ENCODE measurements around the gene PID1.
A peak's percentile ranks its signal among the peaks of the same experiment; 100 is the strongest.
"Not testable (repeated sequence)": the region's sequence is repeated elsewhere in the genome, so short reads cannot be mapped to it uniquely, and the experiment has no call there.

PID1 gene

GRCh38 chr2:229206548-229206947 lies 64.5 kb downstream of the PID1 start:
- no peak for DNase-seq

- no peak for DNase-seq
Measured at GRCh38 chr2:229205704-229206103, 65.4 kb downstream of the PID1 start.

GRCh38 chr2:229202646-229203045 lies 68.4 kb downstream of the PID1 start:
- no peak for DNase-seq

GRCh38 chr2:229201521-229201920 lies 69.6 kb downstream of the PID1 start:
- DNase-seq = no peak

GRCh38 chr2:229199267-229199666 lies 71.8 kb downstream of the PID1 start:
- no peak for DNase-seq

GRCh38 chr2:229196448-229196847 lies 74.6 kb downstream of the PID1 start:
- no peak for DNase-seq

- no peak for DNase-seq
Measured at GRCh38 chr2:229195346-229195947, 75.6 kb downstream of the PID1 start.

DNA sequence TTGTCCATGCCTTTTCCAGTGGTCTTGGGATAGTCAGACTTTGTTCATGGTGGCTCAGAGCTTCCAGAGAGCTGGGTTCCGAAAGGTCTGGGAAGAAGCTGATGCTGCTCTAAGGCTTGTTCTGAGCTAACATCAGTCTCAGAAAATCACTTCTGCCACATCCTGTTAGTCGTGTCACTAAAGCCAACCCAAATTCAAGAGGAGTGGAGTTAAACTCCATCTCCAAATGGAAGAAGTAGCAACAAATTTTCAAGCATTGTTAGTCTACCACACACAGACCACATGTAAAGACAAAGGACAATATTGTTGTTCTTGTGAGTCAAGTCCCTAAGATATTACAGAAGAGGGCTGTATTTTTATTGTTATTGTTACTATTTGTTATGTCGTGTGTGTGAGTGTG lies 77.8 kb downstream of the PID1 start:
- no peak for DNase-seq

GRCh38 chr2:229191413-229191812 lies 79.7 kb downstream of the PID1 start:
- DNase-seq = no peak

- DNase-seq = not testable (repeated sequence)
Measured at GRCh38 chr2:229187123-229187522, 84.0 kb downstream of the PID1 start.

DNA sequence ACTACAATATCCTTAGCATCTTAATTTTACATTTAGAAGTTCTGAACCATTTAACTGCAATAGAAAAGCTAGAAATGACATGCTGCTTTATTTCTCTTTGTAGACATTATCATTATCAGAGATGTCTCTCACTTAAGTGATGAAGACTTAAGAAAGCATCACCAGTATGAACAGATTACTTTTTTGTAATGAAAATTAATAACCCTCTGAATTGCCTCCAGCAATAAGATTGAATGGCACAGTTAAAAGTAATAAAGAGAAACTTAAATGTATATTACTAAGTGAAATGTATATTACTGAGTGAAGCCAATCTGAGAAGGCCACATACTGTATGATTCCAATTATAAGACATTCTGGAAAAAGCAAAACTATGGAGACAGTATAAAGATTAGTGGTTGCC lies 89.4 kb downstream of the PID1 start:
- no peak for DNase-seq

DNA sequence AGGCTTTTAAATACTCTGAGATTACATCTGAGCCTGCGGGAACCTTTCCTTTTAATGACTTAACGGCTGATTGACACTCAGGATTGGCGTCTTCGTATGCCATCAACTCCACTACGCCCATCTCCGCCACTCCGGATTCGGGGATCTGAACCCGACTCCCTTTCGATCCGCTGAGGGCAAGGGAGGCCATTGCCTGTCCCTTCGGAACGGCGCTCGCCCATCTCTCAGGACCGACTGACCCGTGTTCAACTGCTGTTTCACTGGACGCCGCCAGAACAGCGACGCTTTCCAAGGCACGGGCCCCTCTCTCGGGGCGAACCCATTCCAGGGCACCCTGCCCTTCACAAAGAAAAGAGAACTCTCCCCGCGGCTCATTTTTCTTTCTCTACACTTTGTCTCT lies 90.4 kb downstream of the PID1 start:
- DNase-seq = no peak

- DNase-seq = no peak
Measured at GRCh38 chr2:229179628-229180027, 91.5 kb downstream of the PID1 start.

DNA sequence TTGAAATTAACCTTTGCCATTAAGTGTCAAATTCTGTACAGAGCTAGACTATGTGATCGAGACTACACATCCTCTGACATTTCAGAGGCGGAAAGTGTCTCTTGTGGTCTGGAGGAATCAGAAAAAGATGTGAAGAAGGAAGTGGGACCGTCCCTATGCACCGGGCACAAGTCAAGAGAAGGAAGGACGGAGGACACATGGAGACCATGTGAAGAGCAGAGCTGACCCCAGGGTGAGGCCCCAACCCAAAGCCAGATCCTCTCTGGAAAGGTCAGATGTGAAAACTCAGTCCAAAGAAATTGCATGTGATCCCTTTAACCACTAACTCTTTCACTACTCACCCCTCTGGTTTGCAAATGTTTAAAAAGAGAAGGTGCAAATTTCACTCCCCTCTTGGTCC lies 92.4 kb downstream of the PID1 start:
- no peak for DNase-seq

GRCh38 chr2:229178117-229178516 lies 93.0 kb downstream of the PID1 start:
- DNase-seq = no peak

- DNase-seq = no peak
Measured at GRCh38 chr2:229176136-229176535, 95.0 kb downstream of the PID1 start.

DNA sequence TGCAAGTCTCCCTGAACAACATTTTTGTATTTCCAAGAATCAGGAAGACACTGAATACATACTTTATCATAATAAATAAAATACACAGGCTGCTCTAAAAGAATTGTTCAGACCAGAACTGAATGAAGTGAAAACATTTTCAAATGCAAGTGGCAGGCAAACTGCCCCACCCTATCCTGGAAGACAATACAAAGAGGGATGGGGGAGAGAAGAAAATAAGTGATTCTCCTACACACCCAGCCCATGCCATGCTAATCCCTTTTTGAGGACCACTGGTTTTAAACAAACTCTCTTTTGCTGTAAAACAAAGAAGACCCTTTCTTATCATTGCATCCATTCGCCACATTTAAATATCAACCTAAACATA lies 95.6 kb downstream of the PID1 start:
- no peak for DNase-seq

DNA sequence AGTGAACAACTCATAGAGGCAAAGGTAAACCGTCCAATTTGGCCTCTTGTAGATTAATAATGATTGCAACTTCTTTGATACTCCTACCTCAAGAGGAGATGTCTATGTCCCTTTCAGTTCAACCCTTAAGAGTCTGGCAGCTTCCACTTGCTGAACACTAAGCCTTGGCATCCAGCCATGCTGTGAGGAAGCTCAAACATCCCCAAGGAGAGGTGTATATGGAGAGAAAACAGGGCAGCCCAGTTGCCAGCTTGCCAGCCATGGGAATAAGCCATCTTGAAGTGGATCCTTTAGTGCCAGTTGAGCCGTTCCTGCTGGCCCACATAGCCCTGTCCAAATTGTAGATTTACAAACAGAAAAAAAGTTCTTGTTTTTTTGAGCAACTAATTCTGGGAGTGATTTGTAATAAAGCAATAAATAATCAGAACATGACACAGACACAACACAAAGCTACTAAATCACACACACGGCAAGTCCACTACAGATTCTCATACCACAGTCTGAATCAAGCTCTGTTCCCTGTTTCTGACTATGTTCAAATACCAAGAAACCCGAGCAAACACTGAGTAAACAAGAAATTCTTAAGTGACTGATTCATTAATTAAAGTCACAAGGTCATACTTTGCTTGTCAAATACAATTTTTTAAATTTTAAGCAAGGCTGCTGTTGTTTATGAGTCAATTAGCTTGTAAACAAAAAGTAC lies 96.1 kb downstream of the PID1 start:
- peak in 1 of 2 experiments; percentile 12 for DNase-seq

DNA sequence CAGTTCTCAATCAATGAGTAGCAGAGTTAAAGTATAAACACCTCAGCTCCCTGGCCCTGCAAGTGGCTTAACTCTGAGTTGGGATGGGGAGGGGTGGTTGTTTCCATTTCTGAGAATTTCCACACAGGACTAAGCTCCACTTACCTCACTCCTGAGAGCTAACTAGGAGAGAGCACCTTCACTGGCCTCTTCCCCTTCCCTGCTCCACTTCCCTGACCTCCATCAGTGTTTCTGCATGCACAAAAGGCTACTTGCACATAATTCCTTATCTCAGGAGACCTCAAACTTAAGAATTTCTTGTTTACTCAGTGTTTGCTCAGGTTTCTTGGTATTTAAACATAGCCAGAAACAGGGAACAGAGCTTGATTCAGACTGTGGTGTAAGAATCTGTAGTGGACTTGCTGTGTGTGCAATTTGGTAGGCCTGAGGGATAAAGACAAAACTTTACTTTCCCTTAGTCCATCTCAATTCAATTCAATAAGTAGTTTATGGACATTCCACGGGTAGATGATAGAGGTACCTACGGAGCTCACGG lies 97.2 kb downstream of the PID1 start:
- DNase-seq = no peak

DNA sequence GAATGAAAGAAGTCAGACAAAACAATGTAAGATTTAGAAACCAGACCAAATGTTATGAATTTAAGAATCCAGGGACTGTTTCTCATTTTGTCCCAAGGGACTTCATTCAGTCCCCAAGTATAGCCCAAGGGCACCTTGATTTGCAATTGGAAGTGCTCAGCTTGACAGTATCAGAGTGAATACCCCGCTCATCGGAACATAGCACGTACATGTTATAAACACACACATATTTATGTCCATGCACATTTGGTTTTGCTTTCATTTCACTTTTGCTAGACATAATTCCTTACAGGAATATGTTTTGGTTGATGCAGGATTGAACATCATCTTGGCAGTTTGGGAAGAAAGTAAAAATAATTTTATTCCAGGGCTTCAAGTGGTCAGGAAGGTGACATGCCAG lies 100.2 kb downstream of the PID1 start:
- no peak for DNase-seq

DNA sequence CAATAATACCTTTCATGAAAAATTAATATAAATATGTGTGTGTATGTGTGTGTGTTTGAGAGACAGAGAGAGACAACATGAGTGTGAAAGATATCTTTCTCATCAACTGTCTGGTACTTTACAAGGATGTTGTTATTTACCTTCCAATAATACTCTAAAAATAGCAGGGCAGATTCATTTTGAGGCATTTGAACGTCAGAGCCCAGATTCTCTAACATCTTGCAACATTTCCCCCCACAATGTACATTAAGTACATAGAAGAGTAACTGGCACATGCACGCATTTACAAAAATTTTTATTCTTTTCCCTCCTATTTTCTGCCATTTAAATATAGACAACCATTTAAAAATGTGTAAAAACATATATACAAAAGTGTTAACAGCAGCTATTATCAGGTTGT lies 100.9 kb downstream of the PID1 start:
- no peak for DNase-seq

GRCh38 chr2:229169751-229170150 lies 101.3 kb downstream of the PID1 start:
- DNase-seq = no peak

DNA sequence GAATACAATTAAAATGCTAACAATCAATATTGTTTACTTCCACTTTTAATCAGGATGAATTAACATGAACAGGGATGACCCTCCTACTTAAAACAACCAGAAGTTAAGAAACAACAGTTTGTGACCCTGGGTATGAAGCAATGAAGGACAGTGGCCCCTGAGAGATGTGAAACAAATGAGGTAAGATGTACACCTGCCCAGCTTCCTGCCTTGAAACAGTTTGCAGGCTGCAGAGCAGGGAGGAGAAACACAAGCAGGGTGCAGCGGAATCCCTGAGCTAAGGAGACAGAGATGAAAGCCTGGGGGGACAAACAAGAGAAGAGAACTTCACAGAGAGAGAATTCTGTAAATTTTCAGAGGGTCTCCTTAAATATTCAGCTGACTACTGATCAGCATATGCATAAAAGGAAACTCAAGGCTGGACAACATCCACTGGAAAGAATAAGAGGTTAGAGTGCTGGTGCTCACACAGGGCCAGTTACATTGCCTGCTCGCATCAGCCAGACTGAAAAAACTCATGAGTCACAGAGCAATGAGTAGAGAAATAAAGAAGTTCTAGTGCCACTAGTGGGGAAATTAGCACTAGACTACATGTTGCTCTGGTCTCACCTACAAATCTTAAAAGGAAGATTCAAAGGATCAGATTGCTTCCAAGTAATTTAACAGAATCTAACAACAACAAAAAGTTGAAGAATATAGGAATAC lies 106.4 kb downstream of the PID1 start:
- DNase-seq = no peak

DNA sequence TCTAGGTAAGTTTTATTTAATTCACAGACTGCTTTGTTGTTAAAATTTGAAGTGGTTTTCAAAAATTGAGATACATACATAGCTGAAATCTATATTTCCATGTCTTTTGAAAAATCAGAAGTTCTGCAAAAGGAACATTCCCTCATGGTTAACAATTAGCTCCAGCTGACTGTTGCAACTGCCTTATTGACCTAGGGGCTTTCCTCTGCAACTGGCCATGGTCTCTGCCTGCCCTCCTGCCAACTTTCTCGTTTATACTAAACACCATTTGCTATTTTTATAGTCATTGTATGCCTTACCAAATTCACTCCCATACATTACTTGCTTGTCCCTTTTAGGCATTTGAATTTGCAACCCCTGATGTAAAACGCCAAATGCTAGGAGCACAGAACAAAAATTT lies 107.2 kb downstream of the PID1 start:
- DNase-seq = no peak

Data from SW 1271 (cell line).